C4-2B (cell line): ENCODE measurements around the gene LAMC3.

ENCODE experiments used
- H3K27ac ChIP-seq: fragments of 450-650 bp; 2 replicates; pipeline ENCODE4 v1.5.1; 2017
- CTCF ChIP-seq: fragments of 450-650 bp; conservative IDR thresholded peaks from 2 replicates; pipeline ENCODE4 v1.5.1; 2017; ENCODE audit warnings: mild to moderate bottlenecking
- ZFX ChIP-seq: fragments of 450-650 bp; IDR thresholded peaks from 2 replicates; pipeline ENCODE4 v1.6.1; 2017

LAMC3 gene

DNA sequence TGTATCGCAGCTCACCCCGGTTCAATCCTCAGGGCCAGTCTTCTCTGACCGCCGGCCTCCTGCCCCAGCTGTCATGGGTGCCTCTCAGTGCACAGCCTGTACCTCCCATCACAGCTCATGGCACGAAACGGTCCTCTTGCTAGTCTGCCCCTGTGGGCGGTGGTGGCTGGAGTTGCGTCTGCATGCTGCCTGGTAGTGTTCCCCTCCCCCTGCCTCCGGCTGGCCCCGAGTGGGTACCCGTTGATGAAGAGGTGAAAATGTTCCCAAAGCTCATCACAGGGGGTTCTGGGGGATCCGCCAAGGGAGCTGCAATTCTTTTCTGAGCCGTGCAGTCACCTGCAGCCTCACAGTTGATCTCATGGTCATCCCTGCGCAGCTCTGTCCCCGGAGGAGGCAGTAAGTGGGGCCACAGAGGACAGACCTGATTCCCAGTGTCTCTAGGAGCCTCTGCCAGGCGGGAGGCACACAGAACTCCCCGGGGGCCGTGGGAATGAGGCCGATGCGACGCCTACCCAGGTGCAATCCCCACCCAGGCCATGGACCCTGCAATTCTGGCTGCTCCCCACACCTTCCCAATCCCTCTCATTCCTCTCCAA is 35.2 kb upstream of the LAMC3 start:
- TF ChIP-seq CTCF (no peak), ZFX (no peak)

DNA sequence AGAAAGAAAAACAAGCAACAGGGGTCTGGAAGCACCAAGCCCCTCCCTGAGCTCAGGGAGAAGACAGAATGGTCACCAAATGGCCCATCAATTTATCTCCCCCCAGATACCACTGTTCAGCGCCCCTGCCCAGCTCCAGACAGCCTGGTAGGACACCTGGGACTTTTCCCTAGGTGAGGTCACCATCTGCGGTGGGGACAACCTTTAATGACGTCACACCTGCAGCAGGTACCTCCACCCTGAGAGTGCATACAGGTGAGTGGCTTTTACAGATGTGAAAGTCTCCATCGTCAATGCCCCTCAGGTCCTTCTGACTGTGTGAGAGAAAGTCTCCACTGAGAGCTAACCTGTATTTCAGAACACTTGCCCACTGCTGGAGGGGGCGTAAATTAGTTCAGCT is 34.3 kb upstream of the LAMC3 start:
- H3K27ac ChIP-seq, result no peak overlapping the region
- TF ChIP-seq CTCF, result no peak

More for the DNA sequence above, 35.2 kb upstream of the LAMC3 start:
- H3K27ac ChIP-seq, result no peak overlapping the region

GRCh38 chr9:130975156-130975555 is 33.8 kb upstream of the LAMC3 start:
- no peak overlapping the region for H3K27ac ChIP-seq
- TF ChIP-seq CTCF (no peak), ZFX (no peak)

- no peak for TF ChIP-seq ZFX
- no peak for TF ChIP-seq CTCF
- no peak overlapping the region for H3K27ac ChIP-seq
Observed at GRCh38 chr9:130975932-130976841, 32.8 kb upstream of the LAMC3 start.

DNA sequence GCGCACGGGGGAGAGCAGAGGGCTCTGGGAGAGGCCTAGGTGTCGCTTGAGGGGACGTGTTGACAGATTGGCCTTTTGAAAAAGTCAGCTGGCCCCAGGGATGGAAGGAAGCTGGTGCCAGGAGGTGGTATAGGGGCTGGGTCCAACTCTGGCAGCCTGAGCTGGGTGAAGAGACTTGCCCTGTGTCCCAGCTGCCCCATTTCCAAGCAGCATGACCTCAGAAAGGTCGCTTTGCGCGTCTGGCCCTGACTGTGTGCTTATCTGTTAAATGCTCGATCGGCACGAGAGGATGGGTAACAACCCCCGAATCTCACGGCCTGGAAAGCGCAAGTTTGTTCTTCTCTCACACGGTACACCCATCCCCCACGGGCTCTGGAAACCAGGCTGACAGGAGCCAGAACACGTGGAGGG is 31.2 kb upstream of the LAMC3 start:
- no peak overlapping the region for H3K27ac ChIP-seq

DNA sequence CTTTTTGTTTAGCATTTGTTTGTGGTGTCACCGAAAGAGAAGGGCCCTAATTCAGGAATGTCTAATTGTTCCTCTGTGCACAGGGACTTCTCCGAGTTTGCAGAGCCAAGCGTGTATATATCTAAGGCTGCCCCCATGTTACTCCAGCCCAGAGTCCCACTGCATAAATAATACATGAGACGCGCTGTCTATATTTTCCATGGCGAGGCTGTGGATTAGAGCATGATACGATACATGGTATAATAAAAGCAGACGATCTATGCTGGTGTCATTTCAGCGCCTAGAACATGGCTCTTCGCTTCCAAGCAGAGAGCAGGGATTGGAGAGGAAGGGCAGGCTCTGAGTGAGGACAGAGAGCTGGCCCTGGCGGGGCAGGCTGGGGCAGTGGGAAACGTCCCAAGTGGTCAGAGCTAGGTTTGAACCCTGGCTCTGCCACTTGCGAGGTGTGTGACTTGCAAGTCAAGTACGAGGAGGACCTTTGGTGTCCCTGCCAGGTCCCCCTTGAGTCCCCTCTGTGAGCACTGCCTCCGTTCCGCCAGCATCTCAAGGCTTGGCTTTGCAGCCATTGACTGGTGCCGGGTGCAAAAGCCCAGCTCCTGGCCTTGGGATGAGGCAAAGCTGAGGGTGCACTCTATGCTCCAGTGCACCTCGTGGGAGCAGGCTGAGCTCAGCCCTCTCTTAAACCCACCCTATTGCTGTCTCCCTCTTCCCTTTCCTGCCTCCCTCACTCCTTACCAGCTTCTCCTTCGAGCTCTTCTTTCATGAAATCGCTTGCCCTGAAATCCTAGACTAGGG is 29.2 kb upstream of the LAMC3 start:
- H3K27ac ChIP-seq, result no peak overlapping the region
- TF ChIP-seq ZFX, result no peak
- no peak for TF ChIP-seq CTCF

More for the DNA sequence above, 31.2 kb upstream of the LAMC3 start:
- TF ChIP-seq CTCF (no peak), ZFX (no peak)
